Thoracic aorta (tissue), 2 donors: ENCODE measurements around the gene CLCNKB. TPM values are rescaled to one million over a fixed set of nuclear protein-coding genes. Genes with fewer than 3 reads are reported as not detected.
"Not testable (repeated sequence)": the region's sequence is repeated elsewhere in the genome, so short reads cannot be mapped to it uniquely, and the experiment has no call there.

ENCODE experiments used
- ATAC-seq: fragments of 150-250 bp; one replicate; pipeline ENCODE4 v1.8.0; 2017; ENCODE audit warnings: low read depth; ENCODE audit not compliant: insufficient number of reproducible peaks, low FRiP score
- DNase-seq: peaks from one replicate; pipeline ENCODE4 v3.0.0-alpha.2; 2020; ENCODE audit warnings: low spot score
- H3K27ac ChIP-seq, 2 donors: fragments of 200-600 bp; sonication (generic); 1 replicate in 1 of 2; 2 replicates in 1 of 2; pipeline ENCODE4 v1.5.1; 2016; ENCODE audit warnings: mild to moderate bottlenecking in 2 of 2, moderate library complexity in 2 of 2
- H3K27me3 ChIP-seq: fragments of 200-600 bp; sonication (generic); replicated peaks from 2 replicates; pipeline ENCODE4 v1.6.0; 2016; ENCODE audit warnings: mild to moderate bottlenecking; ENCODE audit not compliant: insufficient read depth
- H3K36me3 ChIP-seq: fragments of 200-600 bp; sonication (generic); one replicate; pipeline ENCODE4 v1.5.1; 2016
- H3K4me1 ChIP-seq, 2 donors: fragments of 200-600 bp; sonication (generic); 1 replicate in 1 of 2; 2 replicates in 1 of 2; pipeline versions ENCODE4 v1.5.1 to v1.6.0; 2016; ENCODE audit warnings: low read depth in 2 of 2, mild to moderate bottlenecking in 1 of 2; ENCODE audit not compliant: control insufficient read depth in 1 of 2
- H3K4me3 ChIP-seq: fragments of 200-600 bp; sonication (generic); 2 replicates; pipeline ENCODE4 v1.5.1; 2016; ENCODE audit warnings: mild to moderate bottlenecking
- H3K9me3 ChIP-seq: fragments of 200-600 bp; sonication (generic); 2 replicates; pipeline ENCODE4 v1.5.1; 2016
- total RNA-seq, 2 donors: library from RNA; depleted of rRNA; stranded (reverse); fragments of >200 nt; gene quantifications; one replicate each; pipeline versions ENCODE4 v1.1.0 to v1.2.3, GENCODE V29; 2016
- TF ChIP-seq, protein P1 (sequence below): fragments of 200-600 bp; sonication (generic); IDR thresholded peaks from one replicate; pipeline ENCODE4 v1.5.1; 2019; ENCODE audit warnings: antibody characterized with exemption

Gene CLCNKB
- total RNA-seq, 2 donors from 2014 or later: not detected

DNA sequence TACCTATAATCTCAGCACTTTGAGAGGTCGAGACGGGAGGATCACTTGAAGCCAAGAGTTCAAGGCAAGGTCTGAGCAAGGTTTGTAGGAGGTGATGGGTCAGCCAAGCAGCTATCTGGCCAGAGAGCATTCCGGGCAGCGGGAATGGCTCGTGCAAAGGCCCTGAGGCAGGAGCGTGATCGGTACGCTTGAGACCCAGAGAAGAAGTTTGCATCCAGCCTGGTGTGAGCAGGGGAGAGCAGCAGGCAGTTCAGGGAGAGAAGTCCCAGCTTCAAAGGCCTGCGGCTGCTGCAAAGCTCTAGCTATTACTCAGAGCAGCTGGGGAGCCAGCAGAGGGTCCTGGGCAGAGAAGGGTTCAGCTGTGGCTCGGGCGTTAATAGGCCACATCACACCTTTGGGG is 44.7 kb upstream of the CLCNKB start:
- Histone ChIP-seq H3K27ac (no peak overlapping the region), H3K27me3 (no peaks in the 10 kb centered on the region), H3K9me3 (no peaks in the 10 kb centered on the region), H3K36me3 (no peaks in the 10 kb centered on the region), H3K4me3 (no peak overlapping the region), H3K4me1 (no peaks in the 10 kb centered on the region)
- DNase-seq: no peak
- no peak for ATAC-seq
- TF ChIP-seq, protein P1, sequence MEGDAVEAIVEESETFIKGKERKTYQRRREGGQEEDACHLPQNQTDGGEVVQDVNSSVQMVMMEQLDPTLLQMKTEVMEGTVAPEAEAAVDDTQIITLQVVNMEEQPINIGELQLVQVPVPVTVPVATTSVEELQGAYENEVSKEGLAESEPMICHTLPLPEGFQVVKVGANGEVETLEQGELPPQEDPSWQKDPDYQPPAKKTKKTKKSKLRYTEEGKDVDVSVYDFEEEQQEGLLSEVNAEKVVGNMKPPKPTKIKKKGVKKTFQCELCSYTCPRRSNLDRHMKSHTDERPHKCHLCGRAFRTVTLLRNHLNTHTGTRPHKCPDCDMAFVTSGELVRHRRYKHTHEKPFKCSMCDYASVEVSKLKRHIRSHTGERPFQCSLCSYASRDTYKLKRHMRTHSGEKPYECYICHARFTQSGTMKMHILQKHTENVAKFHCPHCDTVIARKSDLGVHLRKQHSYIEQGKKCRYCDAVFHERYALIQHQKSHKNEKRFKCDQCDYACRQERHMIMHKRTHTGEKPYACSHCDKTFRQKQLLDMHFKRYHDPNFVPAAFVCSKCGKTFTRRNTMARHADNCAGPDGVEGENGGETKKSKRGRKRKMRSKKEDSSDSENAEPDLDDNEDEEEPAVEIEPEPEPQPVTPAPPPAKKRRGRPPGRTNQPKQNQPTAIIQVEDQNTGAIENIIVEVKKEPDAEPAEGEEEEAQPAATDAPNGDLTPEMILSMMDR: no peak

DNA sequence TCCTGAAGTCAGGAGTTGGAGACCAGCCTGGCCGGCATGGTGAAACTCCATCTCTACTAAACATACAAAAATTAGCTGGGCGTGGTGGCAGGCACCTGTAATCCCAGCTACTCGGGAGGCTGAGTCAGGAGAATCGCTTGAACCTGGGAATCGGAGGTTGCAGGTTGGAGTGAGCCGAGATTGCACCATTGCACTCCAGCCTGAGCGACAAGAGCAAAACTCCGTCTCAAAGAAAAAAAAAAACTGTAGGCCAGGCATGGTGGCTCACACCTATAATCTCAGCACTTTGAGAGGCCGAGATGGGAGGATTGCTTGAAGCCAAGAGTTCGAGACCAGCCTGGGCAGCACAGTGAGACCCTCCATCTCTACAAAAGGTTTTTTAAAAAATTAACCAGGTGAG is 42.3 kb upstream of the CLCNKB start:
- not testable (repeated sequence) for H3K27me3 ChIP-seq, H3K27ac ChIP-seq, H3K4me3 ChIP-seq, H3K36me3 ChIP-seq, H3K4me1 ChIP-seq, DNase-seq, H3K9me3 ChIP-seq, ATAC-seq

DNA sequence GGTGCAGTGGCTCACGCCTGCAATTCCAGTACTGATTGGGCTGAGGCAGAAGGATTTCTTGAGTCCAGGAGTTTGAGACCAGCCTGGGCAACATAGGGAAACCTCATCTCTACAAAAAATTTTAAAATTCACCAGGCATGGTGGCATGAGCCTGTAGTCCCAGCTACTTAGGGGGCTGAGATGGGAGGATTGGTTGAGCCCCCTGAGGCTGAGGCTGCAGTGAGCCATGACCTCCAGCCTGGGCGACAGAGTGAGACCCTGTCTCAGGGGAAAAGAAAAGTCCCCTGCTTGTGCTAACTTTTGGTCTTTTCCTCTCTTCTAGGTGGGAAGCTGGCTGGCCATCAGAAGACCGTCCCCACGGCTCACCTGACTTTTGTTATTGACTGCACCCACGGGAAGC is 38.0 kb upstream of the CLCNKB start:
- Histone ChIP-seq H3K27me3 (no peaks in the 10 kb centered on the region), H3K4me1 (no peaks in the 10 kb centered on the region), H3K36me3 (no peaks in the 10 kb centered on the region), H3K4me3 (no peak overlapping the region), H3K9me3 (no peaks in the 10 kb centered on the region), H3K27ac (no peak overlapping the region)
- TF ChIP-seq, protein P1: no peak
- no peak for ATAC-seq
- no peak for DNase-seq

DNA sequence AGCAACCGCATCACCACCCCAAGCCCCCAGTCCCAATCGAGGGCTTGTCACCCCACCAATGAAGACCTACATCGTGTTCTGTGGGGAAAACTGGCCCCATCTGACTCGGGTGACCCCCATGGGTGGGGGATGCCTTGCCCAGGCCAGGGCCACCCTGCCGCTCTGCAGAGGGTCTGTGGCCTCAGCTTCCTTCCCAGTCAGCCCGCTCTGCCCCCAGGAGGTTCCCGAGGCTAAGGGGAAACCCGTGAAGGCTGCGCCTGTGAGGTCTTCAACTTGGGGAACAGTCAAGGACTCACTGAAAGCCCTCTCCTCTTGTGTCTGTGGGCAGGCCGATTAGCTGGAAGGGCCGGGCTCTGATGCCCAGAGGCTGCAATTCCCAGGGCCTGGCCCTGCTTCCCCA is 37.6 kb upstream of the CLCNKB start:
- Histone ChIP-seq H3K9me3 (no peaks in the 10 kb centered on the region), H3K4me3 (no peak overlapping the region), H3K4me1 (no peaks in the 10 kb centered on the region), H3K27ac (no peak overlapping the region), H3K27me3 (no peaks in the 10 kb centered on the region), H3K36me3 (no peaks in the 10 kb centered on the region)
- DNase-seq: no peak
- TF ChIP-seq, protein P1: no peak
- ATAC-seq: no peak

DNA sequence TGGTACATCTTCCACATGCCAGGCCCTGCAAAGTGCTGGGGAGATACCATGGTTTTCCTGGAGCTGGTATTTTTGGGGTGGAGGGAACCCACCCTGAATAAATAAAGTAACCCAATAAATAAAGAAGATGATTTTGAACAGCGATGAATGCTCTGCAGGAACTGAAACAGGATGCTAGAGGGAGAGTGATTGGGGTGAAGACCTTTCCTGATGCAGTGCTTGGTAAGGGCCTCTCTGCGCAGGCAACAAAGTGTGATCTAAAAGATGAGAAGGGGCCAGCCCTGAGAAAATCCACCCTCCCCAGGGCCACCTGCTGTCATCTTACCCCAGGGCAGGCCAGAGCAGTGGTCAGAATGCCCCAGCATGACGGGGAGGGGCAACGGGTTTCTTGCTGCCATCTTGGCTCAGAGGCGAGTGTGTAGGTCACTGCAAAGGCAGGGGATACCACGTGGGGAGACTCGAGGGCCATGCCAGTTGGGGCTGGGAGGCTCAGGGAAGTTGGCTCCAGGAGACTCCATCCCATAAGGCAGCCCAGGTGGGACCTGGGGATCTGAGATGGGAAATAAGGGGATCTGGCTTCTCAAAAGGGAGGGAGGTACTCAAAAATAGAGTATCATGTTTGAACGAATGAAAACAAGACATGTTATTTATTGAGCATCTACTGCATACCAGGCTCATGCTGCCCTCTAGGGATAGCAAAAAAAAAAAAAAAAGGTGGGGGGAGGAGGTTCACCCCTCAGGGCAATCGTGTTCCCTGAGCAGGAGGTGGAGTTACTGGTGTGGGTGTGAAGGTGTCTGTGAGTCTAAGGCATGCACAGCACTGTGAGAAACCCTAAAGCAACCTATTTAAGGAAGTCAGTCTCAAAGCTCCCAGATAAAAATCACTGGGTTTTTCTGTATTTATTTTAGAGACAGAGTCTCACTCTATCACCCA is 36.8 kb upstream of the CLCNKB start:
- Histone ChIP-seq H3K4me1 (no peaks in the 10 kb centered on the region), H3K27me3 (no peaks in the 10 kb centered on the region), H3K9me3 (no peaks in the 10 kb centered on the region), H3K27ac (no peak overlapping the region), H3K36me3 (no peaks in the 10 kb centered on the region), H3K4me3 (no peak overlapping the region)
- ATAC-seq (no peak), DNase-seq (no peak)
- TF ChIP-seq, protein P1: no peak
